ENCODE data around the gene G3BP2.

DNA sequence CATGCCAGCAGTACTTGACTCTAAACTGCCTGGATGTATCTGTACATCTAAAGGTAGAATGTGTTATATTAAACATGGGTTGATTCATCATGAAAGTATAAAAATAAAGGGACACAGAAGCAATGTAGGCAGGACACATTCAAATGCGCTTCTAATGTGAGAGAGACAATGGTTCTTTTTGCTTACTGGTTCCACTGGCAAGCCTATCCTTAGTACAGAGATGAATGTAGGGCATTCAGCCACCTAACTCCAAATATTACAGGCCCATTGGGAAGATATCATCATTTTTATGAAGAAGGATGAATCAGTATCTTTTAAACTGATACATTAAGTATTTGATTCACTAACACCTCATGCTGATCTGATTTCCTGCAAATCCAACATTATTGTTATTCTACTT, 60.9 kb downstream of the G3BP2 start:
- TF ChIP-seq, protein P1, sequence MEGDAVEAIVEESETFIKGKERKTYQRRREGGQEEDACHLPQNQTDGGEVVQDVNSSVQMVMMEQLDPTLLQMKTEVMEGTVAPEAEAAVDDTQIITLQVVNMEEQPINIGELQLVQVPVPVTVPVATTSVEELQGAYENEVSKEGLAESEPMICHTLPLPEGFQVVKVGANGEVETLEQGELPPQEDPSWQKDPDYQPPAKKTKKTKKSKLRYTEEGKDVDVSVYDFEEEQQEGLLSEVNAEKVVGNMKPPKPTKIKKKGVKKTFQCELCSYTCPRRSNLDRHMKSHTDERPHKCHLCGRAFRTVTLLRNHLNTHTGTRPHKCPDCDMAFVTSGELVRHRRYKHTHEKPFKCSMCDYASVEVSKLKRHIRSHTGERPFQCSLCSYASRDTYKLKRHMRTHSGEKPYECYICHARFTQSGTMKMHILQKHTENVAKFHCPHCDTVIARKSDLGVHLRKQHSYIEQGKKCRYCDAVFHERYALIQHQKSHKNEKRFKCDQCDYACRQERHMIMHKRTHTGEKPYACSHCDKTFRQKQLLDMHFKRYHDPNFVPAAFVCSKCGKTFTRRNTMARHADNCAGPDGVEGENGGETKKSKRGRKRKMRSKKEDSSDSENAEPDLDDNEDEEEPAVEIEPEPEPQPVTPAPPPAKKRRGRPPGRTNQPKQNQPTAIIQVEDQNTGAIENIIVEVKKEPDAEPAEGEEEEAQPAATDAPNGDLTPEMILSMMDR (conservative IDR thresholded peaks at IDR 0.05; ENCODE audit: low read length) = no peak
- no peak for TF ChIP-seq EZH2phosphoT487 (IDR thresholded peaks at IDR 0.05; ENCODE audit: borderline replicate concordance)
